GM10266 (cell line): Measurements from ENCODE around the gene AP5Z1.

Experiments used
- DNase-seq: peaks from one replicate; pipeline ENCODE4 v3.0.0; 2012; ENCODE audit errors: extremely low spot score
- TF ChIP-seq, protein P1 (sequence below): IDR thresholded peaks from 2 replicates; pipeline ENCODE4 v1.5.1; 2012; ENCODE audit warnings: mild to moderate bottlenecking, low read depth; ENCODE audit not compliant: control insufficient read depth, insufficient read depth; ENCODE audit errors: missing control alignments

Gene AP5Z1

DNA sequence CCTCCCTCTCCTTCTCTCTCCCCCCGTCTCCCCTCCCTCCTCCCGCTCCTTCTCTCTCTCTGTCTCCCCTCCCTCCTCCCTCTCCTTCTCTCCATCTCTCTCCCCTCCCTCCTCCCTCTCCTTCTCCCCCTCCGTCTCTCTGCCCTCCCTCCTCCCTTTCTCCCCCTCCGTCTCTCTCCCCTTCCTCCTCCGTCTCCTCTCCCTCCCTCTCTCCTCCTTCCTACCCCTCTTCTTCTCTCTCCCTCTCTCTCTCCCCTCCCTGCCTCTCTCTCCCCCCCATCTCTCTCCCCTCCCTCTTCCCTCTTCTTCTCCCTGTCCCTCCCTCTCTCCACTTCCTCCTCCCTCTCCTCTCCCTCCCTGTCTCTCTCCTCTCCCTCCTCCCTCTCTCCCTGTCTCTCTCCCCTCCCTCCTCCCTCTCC lies 32.2 kb downstream of the AP5Z1 start:
- DNase-seq, result no peak
- TF ChIP-seq, protein P1, sequence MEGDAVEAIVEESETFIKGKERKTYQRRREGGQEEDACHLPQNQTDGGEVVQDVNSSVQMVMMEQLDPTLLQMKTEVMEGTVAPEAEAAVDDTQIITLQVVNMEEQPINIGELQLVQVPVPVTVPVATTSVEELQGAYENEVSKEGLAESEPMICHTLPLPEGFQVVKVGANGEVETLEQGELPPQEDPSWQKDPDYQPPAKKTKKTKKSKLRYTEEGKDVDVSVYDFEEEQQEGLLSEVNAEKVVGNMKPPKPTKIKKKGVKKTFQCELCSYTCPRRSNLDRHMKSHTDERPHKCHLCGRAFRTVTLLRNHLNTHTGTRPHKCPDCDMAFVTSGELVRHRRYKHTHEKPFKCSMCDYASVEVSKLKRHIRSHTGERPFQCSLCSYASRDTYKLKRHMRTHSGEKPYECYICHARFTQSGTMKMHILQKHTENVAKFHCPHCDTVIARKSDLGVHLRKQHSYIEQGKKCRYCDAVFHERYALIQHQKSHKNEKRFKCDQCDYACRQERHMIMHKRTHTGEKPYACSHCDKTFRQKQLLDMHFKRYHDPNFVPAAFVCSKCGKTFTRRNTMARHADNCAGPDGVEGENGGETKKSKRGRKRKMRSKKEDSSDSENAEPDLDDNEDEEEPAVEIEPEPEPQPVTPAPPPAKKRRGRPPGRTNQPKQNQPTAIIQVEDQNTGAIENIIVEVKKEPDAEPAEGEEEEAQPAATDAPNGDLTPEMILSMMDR, result no peak

DNA sequence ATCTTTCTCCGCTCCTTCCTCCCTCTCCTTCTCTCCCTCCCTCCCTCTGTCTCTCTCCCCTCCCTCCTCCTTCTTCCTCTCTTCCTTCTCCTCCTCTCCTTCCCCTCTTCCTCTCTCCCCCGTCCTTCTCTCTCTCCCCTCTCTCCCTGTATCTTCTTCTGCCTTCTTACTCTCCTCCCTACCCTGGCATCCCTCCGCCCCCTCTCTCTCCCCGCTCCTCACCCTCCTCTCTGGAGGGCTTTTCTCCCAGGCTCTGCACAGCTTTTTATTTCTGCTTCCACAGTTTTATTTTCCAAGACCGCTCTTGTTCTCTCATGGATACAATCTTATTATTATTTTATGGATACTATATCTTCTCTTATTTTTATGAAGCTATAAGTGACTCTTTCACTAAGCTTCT lies 32.6 kb downstream of the AP5Z1 start:
- TF ChIP-seq, protein P1, result no peak
- DNase-seq, result no peak

DNA sequence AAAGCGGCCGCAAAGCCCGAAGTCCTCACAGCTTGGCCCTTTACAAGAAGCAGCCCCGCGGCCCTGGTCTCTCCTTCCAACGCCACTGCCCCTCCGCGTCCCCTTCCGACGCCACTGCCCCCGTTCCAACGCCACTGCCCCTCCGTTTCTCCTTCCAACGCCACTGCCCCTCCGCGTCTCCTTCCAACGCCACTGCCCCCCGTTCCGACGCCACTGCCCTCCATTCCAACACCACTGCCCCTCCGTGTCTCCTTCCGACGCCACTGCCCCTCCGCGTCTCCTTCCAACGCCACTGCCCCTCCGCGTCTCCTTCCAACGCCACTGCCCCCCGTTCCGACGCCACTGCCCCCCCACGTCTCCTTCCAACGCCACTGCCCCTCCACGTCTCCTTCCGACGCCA lies 33.1 kb downstream of the AP5Z1 start:
- no peak for DNase-seq
- TF ChIP-seq, protein P1, result no peak

DNA sequence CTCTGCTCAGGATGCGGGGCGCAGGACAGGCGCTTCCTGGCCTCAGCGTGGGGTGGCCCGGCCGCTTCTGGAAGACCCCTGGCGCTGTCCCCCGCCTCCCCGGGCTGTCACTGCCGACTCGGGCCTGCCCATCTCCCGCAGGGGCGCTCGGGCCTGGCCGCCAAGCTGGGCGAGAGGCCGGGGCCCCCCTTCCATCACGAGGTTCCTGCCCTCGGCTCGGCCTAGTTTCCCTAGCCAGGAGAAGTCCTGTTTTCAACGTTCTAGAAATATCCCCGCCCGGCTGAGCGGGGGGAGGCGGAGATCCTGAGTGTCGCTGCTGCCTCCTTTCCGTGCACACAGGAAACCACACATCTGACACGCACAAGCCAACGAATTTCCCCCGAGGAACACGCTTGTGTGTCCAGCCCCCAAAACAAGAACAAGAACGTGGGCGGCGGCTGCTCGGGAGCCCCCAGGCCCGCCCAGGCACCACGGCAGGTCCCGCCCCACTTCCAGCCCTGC lies 33.7 kb downstream of the AP5Z1 start:
- peak; percentile 58 for DNase-seq

DNA sequence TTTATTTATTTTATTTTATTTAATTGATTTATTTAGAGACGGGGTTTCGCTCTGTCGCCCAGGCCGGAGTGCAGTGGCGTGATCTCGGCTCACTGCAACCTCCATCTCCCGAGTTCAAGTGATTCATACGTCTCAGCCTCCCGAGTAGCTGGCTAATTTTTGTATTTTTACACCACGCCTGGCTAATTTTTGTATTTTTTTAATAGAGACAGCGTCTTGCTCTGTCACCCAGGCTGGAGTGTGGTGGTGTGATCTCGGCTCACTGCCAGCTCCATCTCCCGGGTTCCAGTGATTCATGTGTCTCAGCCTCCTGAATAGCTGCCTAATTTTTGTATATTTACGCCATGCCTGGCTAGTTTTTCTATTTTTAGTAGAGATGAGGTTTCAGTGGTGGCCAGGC lies 34.2 kb downstream of the AP5Z1 start:
- no peak for DNase-seq
- TF ChIP-seq, protein P1, result no peak

More for the DNA sequence above, 33.7 kb downstream of the AP5Z1 start:
- TF ChIP-seq, protein P1, result no peak

DNA sequence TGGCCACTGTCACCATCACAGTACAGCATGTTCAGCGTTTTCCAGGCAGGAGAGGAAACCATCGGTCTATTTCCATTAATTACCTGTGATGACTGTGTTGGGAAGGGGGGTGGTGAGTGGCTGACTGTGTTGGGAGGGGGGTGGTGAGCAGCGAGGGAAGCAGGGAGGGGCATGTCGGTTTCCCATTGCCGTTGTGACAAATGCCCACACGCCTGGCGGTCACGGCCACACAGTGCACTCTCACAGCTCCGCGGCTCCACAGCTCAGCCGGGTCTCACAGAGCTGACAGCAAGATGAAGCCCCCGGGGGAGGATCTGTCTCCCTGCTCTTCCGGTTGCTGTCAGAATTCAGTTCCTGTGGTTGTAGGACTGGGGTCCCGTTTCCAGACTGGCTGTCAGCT lies 39.0 kb downstream of the AP5Z1 start:
- TF ChIP-seq, protein P1, result no peak

DNA sequence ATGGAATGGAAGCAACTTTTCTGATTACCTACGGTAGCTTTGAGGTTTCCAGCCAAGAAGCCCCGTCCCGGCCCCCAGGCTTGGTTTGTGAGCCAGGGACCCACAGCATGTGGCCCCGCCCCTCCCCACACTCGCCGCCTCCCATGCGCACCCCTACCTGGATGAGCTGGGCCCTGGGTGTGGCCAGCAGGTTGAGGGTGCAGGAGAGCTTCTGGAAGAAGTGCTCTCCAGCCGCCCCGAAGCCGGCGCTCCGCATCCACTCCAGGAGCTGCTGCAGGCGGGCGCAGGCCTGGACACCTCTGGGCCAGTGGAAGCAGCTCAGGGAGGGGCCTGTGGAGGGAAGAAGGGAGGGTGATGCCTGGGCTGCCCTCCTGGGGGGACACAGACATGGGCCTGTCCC lies 39.7 kb downstream of the AP5Z1 start:
- TF ChIP-seq, protein P1, result no peak
- no peak for DNase-seq

More for the DNA sequence above, 39.0 kb downstream of the AP5Z1 start:
- peak; percentile 27 for DNase-seq
